ENCODE results near the gene MTRFR.

Gene MTRFR

DNA sequence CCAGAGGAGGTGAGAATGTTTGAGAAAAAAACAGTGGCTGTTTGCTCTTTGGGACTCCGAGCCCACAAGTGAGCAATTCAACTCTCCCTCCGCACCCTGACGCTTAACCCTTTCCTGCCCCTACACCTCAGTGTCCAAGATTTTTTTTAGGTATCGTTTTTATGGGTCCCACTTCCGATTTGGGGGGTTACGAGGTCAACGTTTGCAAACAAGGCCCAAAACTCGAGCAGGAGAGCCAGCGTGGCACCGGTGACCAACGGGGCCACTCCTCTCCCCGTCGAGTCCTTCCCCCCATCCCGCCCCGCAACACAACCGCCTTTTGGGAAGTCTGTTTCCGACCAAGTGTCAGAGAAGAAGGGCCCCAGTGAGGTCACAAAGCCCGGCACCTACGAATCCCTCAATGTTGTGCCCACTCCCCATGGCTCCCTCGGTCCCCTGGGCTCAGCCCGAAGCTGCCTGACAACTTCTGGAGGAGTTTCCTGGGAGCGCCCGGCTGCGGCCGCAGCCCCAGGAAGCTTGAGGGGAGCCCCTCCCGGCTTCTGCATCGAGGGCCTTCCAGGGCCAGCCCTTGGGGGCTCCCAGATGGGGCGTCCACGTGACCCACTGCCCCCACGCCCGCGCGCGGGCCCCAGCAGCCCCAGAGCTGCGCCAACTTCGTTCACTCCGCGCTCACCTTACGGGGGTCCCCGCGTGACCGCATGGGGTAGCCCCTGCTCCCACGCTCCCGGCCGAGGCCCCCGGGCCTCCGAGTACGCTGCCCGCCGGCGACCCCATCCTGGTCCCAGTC is 37.2 kb downstream of the MTRFR start:
- DNase-seq (ENCODE audit: low read depth in 2 of 2): no peak

DNA sequence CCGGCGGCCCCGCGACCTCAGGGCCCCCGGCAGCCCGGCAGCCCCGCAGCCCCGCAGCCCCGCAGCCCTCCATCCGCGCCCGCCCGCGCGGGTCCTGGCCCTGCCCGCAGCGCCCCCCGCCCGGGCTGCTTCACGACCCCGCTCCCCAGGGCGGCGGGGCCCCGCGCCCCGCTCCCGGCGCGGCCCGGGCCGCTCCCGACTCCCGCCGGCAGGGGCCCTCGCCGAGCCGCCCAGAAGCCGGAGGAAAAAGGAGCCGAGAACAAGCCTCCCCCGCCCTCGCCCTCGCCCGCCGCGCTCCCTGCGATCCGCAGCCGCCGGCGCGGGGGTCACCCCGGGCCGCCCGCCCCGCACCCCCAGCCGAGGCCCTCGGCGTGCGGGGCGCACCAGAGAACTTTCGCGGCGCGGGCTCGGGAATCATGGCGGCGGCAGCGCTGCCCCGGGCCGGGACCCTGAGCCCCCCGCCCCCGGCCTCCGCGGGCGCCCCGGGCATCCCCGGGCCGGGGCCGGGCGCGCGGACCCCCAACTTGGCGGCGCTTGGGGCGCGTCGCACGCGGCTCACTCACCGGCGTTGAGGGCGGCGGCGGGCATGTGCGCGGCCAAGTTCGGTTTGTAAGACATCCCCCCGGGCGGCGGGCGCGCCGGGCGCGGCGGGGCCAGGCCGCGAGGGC is 37.9 kb downstream of the MTRFR start:
- DNase-seq (ENCODE audit: low read depth in 2 of 2): peak; percentile 22 to 53

DNA sequence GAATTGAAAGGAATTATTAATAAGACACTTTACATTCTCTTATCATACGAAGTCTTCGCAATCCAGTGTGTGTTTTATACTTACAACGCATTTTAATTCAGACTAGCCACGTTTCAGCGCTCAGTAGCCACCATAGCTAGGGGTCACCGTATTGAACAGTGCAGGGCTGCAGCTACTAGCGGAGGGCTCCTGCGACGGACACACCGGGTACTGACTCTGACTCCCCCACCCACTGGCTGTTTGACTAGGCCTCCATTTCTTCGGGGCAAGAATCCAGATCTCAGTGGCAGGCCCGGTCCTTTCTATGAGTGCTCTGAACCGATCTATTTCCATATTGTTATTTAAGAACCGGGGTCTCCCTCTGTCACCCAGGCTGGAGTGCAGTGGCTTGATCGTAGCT is 39.9 kb downstream of the MTRFR start:
- DNase-seq (ENCODE audit: low read depth in 2 of 2): no peak

DNA sequence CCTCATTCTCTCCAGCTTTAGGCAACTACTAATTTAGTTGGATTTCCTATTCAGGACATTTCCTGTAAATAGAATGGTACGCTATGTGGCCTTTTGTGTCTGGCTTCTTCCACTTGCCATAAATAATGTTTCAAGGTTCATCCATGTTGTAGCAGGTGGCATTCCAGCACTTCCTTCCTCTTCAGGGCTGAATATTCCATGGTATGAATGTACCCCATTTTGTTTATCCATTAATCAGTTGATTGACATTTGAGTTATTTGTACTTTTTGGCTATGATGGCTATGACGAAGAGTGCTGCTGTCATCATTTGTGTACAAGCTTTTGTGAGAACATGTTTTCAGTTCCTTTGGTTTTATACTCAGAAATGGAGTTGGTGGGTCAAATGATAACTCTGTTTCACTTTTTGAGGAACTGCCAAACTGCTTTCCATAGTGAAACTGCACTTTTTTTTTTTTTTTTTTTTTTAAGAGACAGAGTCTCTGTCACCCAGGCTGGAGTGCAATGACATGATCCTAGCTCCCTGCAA is 44.9 kb downstream of the MTRFR start:
- DNase-seq (ENCODE audit: low read depth in 2 of 2): no peak

DNA sequence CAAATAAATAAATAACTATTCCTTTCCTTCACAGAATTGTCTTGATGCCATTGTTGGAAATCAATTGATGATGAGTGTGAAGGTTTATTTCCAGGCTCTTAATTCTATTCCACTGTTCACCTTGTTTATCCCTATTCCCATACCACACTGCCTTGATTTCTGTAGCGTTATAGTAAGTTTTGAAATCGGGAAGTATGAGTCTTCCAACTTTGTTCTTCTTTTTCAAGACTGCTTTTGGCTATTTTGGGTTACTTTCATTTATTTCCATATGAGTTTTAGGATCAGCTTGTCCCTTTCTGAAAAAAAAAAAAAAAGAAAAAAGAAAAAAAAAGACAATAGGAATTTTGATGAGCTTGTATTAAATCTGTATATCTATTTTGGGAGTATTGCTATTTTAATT is 47.7 kb downstream of the MTRFR start:
- no peak for DNase-seq (ENCODE audit: low read depth in 2 of 2)

DNA sequence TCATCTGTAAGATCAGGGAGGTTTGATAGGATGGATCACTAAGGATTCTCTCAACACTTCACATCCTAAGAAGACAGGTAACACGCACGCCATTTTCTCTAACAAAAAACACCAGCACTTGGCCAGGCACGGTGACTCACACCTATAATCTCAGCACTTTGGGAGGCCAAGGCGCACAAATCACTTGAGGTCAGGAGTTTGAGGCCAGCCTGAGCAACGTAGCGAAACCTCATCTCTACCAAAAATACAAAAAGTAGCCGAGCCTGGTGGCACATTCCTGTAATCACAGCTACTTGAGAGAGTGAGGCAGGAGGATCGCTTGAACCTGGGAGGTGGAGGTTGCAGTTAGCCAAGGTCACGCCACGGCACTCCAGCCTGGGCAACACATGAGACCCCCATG is 48.9 kb downstream of the MTRFR start:
- DNase-seq (ENCODE audit: low read depth in 2 of 2): no peak

DNA sequence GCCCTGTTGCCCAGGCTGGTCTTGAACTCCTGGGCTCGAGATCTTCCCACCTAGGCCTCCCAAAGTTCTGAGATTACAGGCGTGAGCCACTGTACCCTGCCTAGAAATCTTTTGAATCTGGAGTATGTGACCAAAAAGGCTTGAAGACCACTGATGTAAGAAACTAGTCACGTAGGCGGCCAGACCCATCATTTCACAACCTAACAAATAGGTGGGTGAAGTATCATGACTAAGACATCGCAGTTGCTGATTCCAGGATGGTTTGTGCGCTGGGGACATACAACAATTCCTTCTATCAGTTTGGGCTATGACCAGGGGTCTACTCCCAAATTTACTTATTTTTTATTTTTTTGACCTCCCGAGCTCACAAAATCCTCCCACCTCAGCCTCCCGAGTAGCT is 50.2 kb downstream of the MTRFR start:
- DNase-seq (ENCODE audit: low read depth in 2 of 2): no peak

DNA sequence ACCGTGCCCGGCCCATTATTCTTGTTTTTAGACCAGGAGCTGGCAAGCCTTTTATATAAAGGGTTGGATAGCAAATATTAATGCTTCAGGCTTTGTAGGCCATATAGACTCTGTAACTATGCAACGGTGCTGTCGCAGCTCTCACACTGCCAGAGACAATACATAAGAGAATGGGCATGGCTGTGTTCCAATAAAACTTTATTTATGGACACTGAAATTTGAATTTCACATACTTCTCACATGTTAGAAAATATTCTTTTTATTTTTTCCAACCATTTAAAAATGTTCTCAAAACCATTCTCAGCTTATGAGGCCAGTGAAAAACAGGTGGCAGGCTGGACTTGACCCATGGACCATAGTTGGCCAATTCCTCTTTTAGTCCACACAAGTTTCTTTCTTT is 51.4 kb downstream of the MTRFR start:
- DNase-seq (ENCODE audit: low read depth in 2 of 2): no peak

DNA sequence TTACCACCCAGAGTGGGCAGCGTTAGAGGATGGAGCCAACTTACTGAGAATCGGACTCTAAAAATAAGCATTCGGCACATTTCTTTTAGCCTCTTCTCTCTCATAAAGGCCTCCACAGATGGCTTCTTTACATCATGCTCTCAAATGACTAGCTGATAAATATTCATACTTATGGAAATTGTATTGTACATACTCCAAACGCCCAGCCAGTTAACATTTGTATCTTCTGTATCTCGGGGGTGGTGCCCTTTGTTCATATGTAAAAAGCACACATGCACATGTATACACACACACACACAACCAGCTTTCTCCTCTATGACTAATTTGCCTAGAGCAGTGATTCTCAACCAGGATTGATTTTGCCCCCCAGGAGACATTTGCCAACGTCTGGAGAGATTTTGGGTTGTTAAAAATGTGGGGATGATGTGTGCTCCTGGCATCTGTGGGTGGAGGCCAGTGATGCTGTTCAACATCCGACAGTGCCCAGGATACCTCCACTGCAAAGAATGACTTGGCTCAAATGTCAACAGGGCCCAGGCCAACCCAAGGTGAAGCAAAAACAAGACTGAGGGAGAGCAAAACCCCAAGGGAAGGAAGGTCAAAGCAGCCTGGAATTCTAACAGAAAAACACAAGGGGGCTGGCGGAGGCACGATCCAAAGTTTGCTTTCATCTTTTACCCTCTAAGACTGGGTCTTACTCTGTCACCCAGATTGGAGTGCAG is 53.6 kb downstream of the MTRFR start:
- DNase-seq (ENCODE audit: low read depth in 2 of 2): no peak

DNA sequence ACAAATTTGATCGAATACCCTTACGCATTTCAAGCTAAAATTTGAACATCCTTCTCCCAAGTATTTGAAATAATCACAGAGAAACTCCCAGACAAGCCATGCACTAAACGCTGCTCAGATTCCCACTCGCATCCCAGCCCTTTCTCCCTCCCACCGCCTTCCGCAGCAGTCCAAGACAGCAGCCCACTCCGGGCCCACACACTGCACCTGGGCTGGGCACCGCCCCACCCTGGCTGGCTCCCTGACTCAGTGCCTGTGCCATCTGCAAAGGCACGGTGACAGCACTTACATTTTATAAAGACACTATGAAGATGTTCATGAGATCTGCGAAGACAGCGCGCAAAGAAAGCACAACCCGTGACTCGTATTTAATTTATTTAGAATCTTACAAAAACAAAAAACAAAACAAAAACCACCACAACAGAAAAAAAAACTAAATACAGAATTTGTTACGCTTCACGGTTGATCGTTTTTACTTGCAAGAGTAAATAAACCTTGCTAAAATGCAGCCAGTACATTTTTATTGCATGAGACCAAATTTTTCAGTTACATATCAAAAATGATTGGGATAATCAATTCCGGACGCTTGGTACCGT is 55.6 kb downstream of the MTRFR start:
- no peak for DNase-seq (ENCODE audit: low read depth in 2 of 2)

DNA sequence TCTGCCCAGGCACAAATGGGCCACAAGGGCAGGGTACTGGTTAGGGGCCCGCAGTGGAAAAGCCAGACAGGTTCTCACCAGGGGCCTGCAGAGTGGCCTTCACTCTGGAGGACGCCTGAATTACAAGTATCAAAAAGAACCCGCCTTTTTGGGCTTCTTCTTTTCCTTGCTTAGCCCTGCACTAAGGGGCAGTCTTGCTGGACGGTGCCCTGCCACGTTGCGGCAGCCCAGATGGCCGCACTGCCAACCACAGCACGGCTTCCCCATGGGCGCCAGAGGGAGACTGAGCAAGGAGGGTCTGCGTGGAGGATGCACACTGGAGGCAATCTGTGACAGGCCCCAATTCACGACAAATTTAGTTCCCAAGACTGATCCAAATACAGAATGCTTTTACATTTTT is 56.7 kb downstream of the MTRFR start:
- no peak for DNase-seq (ENCODE audit: low read depth in 2 of 2)

DNA sequence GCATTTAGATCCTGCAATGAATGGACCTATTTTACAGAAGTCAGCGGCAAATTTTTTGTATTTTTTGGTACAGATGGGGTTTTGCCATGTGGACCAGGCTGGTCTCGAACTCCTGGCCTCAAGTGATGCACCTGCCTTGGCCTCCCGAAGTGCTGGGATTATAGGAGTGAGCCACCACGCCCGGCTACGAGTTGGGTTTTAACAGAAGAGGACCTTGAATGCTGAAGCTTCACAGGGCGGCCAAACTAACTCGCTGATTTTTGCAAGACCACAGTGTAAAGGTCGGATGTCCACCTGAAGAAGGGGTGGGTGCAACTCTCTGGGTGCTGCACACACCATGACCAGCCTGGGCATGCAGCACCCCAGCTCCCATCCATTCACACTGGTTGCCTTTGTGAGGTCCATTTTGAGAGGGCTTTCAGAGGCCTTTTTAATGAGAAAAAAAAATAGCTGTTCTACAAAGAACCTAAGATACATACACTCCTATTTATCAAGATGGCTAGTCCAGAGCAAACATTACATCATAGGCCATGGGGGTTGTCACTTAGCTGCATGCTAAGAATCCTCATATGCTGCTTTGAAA is 60.0 kb downstream of the MTRFR start:
- DNase-seq (ENCODE audit: low read depth in 2 of 2): no peak

DNA sequence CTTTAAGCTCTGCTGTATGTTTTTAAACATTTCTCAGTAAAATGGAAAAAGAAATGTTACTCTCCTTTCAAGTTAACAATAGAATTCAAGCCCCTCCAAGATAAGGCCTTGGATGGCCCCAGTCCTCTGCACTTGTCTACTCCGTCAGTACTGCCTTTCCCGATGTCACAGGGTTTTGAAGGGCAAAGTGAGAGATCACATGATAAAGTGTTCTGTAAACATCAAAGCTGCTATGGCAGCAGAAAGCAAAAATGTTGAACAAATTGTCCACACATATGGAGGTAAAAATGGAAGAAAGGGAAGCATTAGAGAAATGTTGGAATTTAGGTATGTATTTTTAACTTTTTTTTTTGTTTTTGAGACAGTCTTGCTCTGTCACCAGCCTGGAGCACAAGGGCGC is 71.9 kb downstream of the MTRFR start:
- DNase-seq (ENCODE audit: low read depth in 2 of 2): no peak

DNA sequence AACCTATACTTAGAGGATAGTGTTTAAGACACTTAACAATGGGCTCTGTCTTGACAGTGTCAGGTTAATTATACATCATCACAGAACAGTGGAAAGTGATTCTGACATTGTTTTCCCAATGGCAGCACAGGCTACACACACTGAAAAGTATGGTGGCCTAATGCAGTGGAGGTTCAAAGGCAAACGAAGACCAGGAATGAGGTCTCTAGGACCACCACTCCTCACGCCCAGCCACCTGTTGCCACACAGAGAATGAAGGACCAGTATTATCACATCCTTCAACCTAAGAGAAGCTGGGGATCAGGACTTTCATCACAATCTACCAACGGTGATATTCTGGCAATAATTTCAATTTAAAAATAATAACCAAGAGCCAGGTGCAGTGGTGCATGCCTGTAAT is 73.0 kb downstream of the MTRFR start:
- no peak for DNase-seq (ENCODE audit: low read depth in 2 of 2)

Measured in stimulated activated CD8-positive, alpha-beta memory T cell treated with anti-CD3 and anti-CD28 coated beads, Interleukin-7, amount 100 ng/mL, for 1 hour (primary cell).